GM18507 (cell line): ENCODE data around the gene DPH6.
A peak's percentile ranks its signal among the peaks of the same experiment; 100 is the strongest.

Experiments used
- DNase-seq: peaks from one replicate; pipeline ENCODE4 v3.0.0; 2011; ENCODE audit warnings: low read depth; ENCODE audit not compliant: insufficient read length; ENCODE audit errors: extremely low spot score
- FAIRE-seq: peaks from 2 replicates; lab custom pipeline; 2011; peaks lifted over from hg19 to GRCh38; lab: Jason Lieb, UNC

The DPH6 gene

GRCh38 chr15:35546511-35547381, 781 bp upstream of the DPH6 start:
- DNase-seq = no peak
- no peak for FAIRE-seq

- peak; percentile 57 for FAIRE-seq
- DNase-seq = no peak
These were observed 595 bp downstream of the DPH6 start for GRCh38 chr15:35545316-35545823.

GRCh38 chr15:35540885-35541284, 5.1 kb downstream of the DPH6 start:
- FAIRE-seq (no peak), DNase-seq (no peak)

DNA sequence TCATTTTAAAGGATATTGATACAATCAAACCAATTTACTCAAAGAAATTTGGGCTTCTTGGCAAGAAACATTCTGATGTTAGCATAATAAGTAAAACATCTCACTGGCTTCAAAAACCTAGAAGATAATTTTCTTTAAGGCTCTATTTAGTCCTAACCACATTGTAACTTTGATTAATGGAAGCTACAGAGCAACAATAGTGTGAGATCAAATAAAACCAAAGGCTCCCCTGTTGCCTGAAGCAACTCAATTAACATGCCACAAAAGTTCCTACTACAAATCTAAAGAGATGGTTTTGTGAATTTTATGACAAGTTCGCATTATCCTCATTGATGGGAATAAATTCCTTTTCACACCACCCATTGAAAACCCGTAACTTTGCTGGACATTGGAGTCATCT, 5.9 kb downstream of the DPH6 start:
- FAIRE-seq = no peak

DNA sequence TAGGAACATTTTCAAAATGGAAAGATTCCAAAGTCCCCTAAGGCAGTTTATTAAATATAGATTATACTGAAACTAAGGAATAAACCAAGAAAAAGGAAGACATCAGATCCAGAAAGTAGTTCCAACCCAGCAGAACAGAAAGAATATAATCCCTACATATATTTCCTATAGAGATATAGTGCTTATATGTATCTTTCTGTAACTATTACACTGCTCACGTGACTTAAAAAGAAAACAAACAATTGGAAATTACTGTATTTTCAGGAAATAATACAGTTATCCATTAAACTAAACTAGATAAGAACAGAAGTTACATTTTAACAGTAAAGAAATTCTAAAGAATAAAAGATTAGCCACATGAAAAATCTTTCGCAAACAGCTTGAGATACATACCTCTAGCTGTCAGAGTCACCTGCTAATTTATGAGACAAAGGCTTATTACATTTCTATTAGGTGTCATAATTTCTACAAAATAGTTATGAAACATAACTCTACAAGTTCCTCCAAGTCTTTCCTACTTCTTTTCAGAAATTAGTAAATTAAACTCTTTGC, 10.5 kb downstream of the DPH6 start:
- FAIRE-seq (no peak), DNase-seq (no peak)

More for the DNA sequence above, 5.9 kb downstream of the DPH6 start:
- DNase-seq = no peak

DNA sequence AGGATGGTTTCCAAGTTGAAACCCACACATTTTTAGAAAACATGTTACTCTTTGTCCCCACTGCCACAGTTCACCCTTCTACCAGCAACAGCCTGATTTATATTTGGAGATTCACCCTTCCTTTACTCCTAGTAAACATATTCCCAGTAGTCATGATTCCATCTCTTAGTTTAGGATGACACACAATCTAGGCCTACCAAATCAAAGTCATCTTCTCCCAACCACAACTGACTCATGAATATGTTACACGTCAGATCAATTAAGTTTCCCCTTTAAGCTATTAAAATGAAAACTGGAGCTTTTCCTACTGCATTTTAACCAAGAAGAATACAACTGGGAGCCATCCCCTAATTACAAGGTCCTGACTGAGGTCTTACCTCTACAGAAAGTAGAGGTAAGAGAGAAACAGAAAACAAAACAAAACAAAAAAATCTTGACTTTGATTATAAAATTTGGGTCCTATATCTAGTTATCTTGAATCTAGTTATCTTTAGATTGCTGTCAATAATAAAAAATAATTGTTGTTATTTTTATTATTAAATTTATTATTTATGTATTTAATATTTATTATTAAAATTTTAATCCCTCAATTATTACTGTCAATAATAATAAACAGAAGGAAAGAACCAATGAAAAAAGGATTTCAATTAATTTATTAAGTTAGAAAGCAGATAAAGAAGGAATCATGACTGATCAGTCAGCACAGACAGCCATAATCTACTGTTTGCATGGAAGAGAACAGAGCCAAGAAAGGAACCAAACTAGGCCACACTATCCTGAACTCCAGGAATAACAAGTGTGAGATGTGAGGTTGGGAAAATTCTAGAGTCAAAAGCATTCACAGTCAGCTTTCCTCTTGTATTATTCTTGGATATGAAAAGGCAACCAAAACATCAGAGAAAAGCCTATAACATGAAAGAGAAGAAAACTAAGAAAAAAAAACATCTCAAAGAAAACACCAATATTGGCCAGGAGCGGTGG, 12.5 kb downstream of the DPH6 start:
- no peak for FAIRE-seq
- DNase-seq = no peak

- FAIRE-seq (no peak), DNase-seq (no peak)
These were observed 15.3 kb downstream of the DPH6 start for GRCh38 chr15:35530698-35531097.

- DNase-seq (no peak), FAIRE-seq (no peak)
These were observed 16.2 kb downstream of the DPH6 start for GRCh38 chr15:35529784-35530183.

DNA sequence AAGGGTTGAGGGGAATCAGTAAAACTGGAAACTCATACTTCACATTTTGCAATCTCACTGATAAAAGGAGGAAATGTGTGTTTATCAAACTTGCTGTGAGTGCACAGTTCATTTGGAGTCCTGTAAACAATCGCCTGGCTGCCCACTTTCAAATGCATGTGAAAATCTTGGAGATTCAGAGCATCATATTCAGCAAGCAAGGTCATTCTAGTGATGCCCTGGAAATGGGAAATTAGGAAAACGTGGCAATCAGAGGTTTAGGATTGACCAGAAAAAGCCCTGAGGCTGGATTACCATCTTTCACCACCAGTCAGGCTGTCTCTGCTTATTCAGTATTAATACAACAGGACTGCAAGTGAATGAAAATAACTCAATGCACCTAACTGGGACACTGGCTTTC, 23.9 kb downstream of the DPH6 start:
- DNase-seq = no peak
- no peak for FAIRE-seq

DNA sequence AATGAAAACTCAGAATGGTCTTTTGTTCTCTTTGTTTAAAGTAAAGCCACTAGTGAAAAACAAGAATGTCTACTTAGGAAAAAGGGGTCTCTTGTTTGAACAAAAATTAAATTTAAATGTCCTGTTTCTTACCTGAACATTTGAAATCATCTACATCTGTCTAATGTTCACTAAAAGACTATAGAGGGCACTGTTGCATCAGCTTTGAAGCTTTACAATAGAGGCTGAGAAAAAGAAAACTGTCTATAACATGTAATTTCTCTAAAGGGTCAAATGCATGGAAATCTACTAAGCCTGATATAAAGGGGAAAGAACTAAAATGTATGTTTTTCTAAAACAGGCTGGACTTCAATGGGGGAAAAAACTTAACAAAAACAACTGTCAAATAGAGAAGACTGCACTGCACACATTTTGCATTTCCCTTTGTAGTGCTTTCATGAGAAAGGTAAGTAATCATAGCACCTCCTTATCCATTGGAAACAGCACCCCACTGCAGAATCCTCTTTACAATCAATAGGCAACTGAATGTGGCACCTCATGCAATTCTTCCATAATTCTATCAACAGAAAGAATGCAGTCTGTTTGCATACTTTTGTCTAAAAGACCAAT, 26.3 kb downstream of the DPH6 start:
- FAIRE-seq (peak; percentile 66), DNase-seq (no peak)

- no peak for DNase-seq
- FAIRE-seq = no peak
These were observed 26.9 kb downstream of the DPH6 start for GRCh38 chr15:35519052-35519451.

GRCh38 chr15:35514759-35515158, 31.2 kb downstream of the DPH6 start:
- DNase-seq (no peak), FAIRE-seq (no peak)

DNA sequence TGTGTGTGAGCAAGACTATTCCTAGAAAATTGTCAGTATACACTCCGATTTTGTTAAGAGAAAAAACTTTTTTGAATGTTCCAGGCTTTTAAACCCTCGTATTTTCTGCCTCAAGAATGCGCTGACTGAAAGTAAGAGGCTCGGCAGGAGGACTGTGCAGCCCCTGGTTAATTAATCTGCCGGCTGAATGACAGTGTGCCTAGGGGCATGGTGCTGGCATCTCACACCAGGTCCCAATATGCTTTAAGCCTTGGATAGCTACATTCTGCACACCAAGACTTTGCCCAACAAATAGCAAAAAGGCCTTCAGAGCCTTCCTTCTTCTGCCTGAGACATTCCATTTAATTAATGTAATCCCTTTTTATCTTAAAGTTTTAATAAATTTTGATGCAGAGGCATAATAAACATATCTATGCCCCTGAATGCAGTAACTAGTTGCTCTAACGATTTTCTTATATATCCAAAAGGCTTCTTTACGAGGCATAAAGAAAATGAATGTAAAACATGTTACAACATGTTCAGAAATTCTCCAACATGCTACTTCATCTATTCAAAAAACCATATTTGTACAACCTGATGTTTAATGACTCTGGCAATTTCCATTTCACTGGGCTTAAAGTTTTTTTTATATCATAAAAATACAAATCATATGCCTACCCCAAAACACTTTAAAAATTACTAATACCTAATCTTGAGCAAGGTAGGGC, 37.9 kb downstream of the DPH6 start:
- FAIRE-seq = no peak

DNA sequence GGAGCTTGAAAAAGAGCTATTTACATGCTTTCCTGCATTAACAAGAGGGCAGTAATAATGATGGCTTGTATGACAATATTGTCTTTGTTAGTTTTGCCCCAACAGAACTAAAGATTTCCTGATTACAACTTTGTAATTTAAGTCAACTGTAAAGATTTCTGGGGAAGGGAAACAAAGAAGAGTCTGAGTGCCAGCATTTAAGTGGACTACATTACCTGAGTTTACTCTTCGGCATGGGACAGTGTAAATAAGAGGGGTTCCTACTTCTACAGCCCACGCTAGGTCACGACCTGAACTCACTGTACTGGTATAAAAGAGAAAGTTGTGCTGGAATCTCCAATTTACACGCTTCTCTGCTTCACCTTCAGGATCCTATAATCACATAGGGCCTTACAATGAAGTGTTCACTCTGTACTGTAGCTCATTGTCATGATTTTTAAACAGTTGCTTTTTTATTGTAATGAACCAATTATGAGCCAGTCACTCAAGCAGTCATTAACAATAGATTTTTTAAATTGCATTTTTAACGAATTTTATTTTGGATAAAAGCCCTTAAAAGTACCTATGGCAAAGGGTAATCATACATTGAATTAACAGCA, 39.6 kb downstream of the DPH6 start:
- FAIRE-seq (no peak), DNase-seq (no peak)

More for the DNA sequence above, 37.9 kb downstream of the DPH6 start:
- DNase-seq = no peak

DNA sequence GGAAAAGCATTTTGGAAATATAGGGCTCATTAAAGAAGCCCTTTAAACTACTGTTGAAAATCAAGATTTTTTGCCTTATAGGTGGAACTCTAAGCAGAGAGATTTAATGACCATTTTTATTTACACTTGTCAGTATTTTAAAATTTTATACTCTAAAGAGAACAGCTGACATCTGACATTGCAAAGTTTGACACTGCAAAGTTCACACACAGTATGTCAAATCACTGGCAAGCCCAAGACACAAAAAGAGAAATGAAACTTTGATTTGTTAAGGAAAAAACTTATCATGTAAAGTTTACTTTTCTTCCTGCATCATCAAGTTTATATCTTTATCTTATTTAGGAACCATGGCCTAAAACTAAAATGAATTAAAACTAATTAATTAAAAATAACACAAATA, 40.2 kb downstream of the DPH6 start:
- no peak for DNase-seq
- peak; percentile 64 for FAIRE-seq

DNA sequence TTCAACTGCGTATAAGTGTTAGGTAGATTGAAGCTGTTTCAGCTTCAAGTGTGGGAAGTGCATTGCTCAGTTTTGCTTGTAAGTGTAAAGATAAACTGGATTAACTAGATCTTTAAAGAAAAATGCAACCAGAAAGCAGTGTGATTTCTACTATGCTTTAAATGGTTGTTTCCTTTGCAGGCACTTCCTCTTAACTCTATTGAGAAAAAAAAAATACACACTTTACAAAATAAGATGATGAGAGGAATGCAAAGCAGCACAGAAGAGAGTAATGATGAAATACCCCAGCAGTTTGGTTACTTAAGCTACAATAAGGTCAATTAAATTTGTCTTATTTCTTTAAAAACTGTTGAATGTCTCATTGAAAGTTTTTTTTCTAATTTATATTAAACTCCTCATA, 40.8 kb downstream of the DPH6 start:
- DNase-seq (no peak), FAIRE-seq (peak; percentile 41)

DNA sequence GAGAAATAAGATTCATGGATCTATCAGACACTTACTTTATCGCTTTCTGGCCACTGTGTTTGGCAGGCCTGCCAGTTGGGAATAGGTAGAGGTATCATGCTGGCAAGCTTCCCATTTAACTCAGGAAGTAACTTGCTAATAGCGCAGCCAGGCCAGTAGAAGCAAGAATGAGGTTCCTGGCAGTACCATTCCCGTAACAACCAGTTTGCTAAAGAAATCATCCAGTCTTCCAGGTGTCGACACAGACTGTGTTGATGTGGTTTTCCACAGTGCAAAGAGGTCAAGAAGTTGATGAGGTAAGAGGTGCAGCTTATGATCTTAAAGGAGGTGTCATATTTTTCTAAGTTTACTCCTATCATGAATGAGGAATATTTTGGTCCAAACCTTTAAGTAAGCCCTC, 46.2 kb downstream of the DPH6 start:
- no peak for FAIRE-seq
- DNase-seq = no peak

- DNase-seq (peak; percentile 14), FAIRE-seq (peak; percentile 75)
These were observed 49.4 kb downstream of the DPH6 start for GRCh38 chr15:35496585-35496984.

DNA sequence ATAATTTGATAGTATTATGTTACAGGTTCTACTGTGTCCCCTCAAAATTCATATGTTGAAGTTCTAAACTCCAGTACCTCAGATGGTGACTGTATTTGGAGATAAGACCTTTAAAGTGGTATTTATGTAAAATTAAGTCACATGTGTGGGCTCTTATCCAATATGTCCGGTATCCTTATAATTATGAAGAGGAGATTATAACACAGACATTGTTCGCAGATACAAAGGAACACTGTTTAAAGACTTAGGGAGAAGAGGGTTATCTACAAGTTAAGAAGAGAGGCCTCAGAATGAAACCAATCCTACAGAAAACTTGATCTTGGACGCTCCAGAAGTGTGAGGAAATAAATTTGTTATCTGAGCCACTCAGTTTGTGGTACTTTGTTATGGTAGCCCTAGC, 50.9 kb downstream of the DPH6 start:
- FAIRE-seq (no peak), DNase-seq (no peak)
